Measurements from ENCODE around the gene TMEM247. TPM values are rescaled to one million over a fixed set of nuclear protein-coding genes. Genes with fewer than 3 reads are reported as not detected.

TMEM247 gene
- total RNA-seq, 1 experiment from 2014 or later = not detected

DNA sequence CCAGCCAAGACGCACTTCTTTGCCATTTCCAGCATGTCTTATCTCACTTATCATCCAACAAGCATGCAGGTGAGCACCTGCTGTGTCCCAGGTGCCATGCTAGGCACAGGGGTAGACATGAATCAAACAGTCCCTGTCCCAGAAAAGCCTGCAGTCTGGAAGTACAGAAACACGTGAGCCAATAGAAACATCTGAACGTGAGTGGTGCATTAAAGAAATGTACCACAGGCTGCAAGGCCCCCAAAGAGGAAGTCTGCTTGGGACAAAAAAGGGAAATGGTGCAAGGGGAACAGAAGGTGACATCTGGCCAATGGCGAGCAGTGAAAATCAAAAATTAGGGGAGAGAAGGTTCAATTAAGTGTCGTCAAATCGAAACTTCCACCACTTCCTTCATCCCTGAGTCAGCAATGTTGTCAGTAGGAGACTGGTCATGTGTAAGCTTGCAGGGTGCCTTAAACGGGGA, 17.6 kb upstream of the TMEM247 start:
- H3K79me1 ChIP-seq (ENCODE audit: insufficient read depth, low read depth, low read length, poor library complexity, severe bottlenecking) = no peaks in the 10 kb centered on the region
- no peak overlapping the region for H2BK5ac ChIP-seq (ENCODE audit: insufficient read length, low read length)
- peaks cover 2% of the 10 kb centered on the region for H4K20me1 ChIP-seq (ENCODE audit: control insufficient read depth, insufficient read depth, insufficient read length)
- no peaks in the 10 kb centered on the region for H3K36me3 Mint-ChIP-seq (ENCODE audit: insufficient read depth in 1 of 3, low read depth in 3 of 3)
- H4K91ac ChIP-seq (ENCODE audit: insufficient read length, low read depth, low read length) = no peak overlapping the region
- H2BK20ac ChIP-seq (ENCODE audit: low read depth, low read length, poor library complexity, severe bottlenecking) = no peak overlapping the region
- no peak overlapping the region for H2BK120ac ChIP-seq (ENCODE audit: low read depth, low read length, poor library complexity, severe bottlenecking)
- H3K23ac ChIP-seq (ENCODE audit: insufficient read length, low read depth, low read length) = no peak overlapping the region
- no peak overlapping the region for H4K8ac ChIP-seq (replicated peaks; ENCODE audit: insufficient read length, low read depth, low read length)
- H3K27me3 ChIP-seq (ENCODE audit: insufficient read depth, low read length) = no peaks in the 10 kb centered on the region
- no peak overlapping the region for H4K5ac ChIP-seq (ENCODE audit: insufficient read length, low read depth, low read length)
- H3K4me1 Mint-ChIP-seq = peaks cover 3 to 7% of the 10 kb centered on the region in 2 experiments; a peak in 3 of 4 replicates
- H3K9ac ChIP-seq (ENCODE audit: extremely low read depth, insufficient read length, low read length) = no peak overlapping the region
- H3K56ac ChIP-seq (ENCODE audit: insufficient read length, low read depth, low read length) = no peak overlapping the region
- no peak overlapping the region for H3K4me2 ChIP-seq (ENCODE audit: insufficient read depth, insufficient read length, low read length)
- no peaks in the 10 kb centered on the region for H3K9me3 Mint-ChIP-seq
- TF ChIP-seq, protein P1, sequence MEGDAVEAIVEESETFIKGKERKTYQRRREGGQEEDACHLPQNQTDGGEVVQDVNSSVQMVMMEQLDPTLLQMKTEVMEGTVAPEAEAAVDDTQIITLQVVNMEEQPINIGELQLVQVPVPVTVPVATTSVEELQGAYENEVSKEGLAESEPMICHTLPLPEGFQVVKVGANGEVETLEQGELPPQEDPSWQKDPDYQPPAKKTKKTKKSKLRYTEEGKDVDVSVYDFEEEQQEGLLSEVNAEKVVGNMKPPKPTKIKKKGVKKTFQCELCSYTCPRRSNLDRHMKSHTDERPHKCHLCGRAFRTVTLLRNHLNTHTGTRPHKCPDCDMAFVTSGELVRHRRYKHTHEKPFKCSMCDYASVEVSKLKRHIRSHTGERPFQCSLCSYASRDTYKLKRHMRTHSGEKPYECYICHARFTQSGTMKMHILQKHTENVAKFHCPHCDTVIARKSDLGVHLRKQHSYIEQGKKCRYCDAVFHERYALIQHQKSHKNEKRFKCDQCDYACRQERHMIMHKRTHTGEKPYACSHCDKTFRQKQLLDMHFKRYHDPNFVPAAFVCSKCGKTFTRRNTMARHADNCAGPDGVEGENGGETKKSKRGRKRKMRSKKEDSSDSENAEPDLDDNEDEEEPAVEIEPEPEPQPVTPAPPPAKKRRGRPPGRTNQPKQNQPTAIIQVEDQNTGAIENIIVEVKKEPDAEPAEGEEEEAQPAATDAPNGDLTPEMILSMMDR (conservative IDR thresholded peaks at IDR 0.05) = peak; percentile 26; the same call in 2 of the 3 replicates
- H3K14ac ChIP-seq (ENCODE audit: insufficient read depth, low read length) = no peak overlapping the region
- no peak overlapping the region for H3K4ac ChIP-seq (ENCODE audit: low read depth, low read length)
- no peak overlapping the region for H2AFZ ChIP-seq (ENCODE audit: low read length)
- no peaks in the 10 kb centered on the region for H3K79me2 ChIP-seq (ENCODE audit: insufficient read depth, low read length)
- H3K27ac Mint-ChIP-seq = no peak overlapping the region
- no peaks in the 10 kb centered on the region for H3K23me2 ChIP-seq (ENCODE audit: insufficient read length, low read depth, low read length, poor library complexity, severe bottlenecking)
- no peak overlapping the region for H3K27ac ChIP-seq (ENCODE audit: insufficient read length, low read depth, low read length)
- H2AK5ac ChIP-seq (ENCODE audit: insufficient read length, low read length) = no peak overlapping the region
- H3K4me3 Mint-ChIP-seq = no peak overlapping the region
- H3T11ph ChIP-seq (ENCODE audit: low read length) = no peak overlapping the region
- no CpG with 5 or more reads among the region's 7 CpGs for WGBS (ENCODE audit: extremely low coverage, insufficient read length, low lambda C conversion rate)
- H3K27me3 Mint-ChIP-seq (ENCODE audit: low read depth) = peaks cover 2% of the 10 kb centered on the region; the same call in 1 of the 2 replicates
- no peak overlapping the region for H2BK12ac ChIP-seq (ENCODE audit: insufficient read length, low read depth, low read length)
- no peak overlapping the region for H2BK15ac ChIP-seq (ENCODE audit: low read depth, low read length)
- H3K9me3 ChIP-seq (ENCODE audit: control insufficient read depth, low read depth, low read length) = no peaks in the 10 kb centered on the region
- no peak for DNase-seq
- no peaks in the 10 kb centered on the region for H3K4me1 ChIP-seq (ENCODE audit: insufficient read depth, low read length)
- H3K18ac ChIP-seq (ENCODE audit: insufficient read length, low read depth, low read length) = no peak overlapping the region

Data from H9 (cell line).